Activated CD4-positive, CD25-positive, alpha-beta regulatory T cell treated with anti-CD3 and anti-CD28 coated beads, Interleukin-2, amount 50 U/mL, for 16 hours (primary cell): ENCODE measurements around the gene APEX2.
"Not testable (repeated sequence)": the region's sequence is repeated elsewhere in the genome, so short reads cannot be mapped to it uniquely, and the experiment has no call there.

ENCODE experiments used
- DNase-seq: peaks from one replicate; pipeline ENCODE4 v3.0.0-alpha.2; 2020; ENCODE audit warnings: low read depth, low spot score

The APEX2 gene, protein sequence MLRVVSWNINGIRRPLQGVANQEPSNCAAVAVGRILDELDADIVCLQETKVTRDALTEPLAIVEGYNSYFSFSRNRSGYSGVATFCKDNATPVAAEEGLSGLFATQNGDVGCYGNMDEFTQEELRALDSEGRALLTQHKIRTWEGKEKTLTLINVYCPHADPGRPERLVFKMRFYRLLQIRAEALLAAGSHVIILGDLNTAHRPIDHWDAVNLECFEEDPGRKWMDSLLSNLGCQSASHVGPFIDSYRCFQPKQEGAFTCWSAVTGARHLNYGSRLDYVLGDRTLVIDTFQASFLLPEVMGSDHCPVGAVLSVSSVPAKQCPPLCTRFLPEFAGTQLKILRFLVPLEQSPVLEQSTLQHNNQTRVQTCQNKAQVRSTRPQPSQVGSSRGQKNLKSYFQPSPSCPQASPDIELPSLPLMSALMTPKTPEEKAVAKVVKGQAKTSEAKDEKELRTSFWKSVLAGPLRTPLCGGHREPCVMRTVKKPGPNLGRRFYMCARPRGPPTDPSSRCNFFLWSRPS

DNA sequence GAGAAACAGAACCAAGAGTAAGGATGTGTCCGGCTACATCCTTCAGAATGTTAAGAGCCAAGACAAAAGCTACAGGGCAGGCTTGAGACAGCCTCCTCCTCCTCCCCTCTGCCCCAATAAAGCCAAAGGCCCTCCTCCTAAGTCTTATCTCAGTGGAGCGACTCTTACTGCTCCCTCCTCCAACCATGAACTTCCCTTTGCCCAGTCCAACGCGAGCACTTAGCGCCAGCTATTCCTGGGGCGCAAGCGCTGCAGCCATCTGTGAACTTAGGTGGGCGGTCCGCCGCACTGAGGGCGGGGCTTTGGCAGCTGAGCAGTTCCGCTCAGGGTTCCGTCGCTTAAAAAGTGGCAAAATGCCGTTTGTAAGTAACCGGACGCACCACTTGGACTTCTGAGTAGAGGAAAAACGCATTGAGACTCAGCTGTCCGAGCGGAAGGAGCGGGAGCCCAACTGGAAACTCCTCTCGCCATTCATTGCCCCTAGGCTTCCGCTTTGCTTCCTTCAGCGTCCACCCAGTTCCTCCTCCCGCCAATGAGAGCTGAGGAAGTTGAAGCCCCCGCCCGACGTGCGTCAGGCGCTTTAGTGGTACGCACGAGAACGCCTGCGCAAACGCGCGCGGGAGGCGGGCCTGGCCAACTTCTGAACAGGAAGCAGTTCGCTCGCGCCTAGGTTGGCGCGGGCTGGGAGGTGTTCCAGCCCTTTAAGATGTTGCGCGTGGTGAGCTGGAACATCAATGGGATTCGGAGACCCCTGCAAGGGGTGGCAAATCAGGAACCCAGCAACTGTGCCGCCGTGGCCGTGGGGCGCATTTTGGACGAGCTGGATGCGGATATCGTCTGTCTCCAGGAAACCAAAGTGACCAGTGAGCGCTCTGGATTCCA lies at the start of gene APEX2:
Gene APEX2 (plus strand): TSS at position 647 of the 882 bp plus-strand sequence. CDS start 60 bp downstream, at position 707.
- peak; percentile 75 for DNase-seq

- no peak for DNase-seq
Measured at GRCh38 chrX:54950730-54951375, 49.3 kb upstream of the APEX2 start.

DNA sequence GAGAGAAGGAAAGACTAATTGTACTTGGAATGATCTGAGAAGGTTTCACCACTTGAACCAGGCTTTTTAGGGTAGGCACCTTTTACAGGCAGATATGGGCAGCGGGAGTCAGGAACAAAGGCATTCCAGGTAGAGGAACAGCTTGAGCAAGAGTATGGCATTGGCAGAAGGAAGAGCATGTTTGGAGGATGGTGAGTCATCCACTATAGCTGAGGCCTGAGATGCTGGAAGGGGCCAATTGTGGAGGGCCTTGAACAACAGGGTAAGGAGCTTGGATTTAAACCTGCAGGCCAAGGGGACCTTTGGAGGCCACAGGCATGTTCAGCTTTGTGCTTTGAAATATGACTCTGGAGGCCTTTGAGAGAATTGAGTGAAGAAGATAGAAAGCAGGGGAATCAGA lies 38.4 kb upstream of the APEX2 start:
- DNase-seq: no peak

GRCh38 chrX:54964766-54965497 lies 35.2 kb upstream of the APEX2 start:
- DNase-seq: no peak

DNA sequence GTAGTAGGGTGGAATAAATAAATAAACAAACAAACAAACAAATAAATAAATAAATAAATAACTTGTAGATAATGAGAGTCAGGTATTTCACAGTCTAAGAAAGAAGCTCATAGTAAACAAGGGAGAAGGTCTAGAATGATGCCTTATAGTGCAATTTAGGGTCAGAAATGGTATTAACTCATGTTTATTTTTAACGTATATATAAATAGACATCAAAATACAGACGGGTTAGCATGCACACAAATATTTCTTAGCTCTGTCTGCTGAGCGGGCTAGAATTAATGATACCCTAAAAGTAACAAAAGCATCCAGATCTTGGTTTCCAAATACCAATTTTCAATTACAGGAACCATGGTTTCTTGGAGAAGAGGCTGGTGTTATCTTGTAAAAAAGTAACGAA lies 22.8 kb upstream of the APEX2 start:
- DNase-seq: no peak

- no peak for DNase-seq
Measured at GRCh38 chrX:54978448-54978847, 21.7 kb upstream of the APEX2 start.

DNA sequence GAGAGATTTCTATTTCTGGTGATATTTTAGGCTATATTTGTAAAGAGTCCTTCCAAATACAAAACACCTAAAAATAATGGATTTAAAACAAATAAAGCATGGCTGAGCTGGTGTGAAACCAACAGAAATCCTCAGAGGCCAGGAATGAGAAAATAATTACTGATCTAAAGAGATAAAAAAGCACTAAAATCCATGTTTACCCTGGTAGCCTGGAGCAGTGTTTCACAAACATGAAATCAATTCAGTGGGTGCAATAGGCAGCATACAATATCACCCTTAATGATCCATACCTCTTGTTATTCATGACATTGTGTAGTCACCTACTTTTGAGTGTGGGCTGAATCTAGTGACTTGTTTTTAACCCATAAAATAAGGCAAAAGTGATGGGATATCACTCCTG lies 20.7 kb upstream of the APEX2 start:
- DNase-seq: no peak

GRCh38 chrX:54980334-54980733 lies 19.8 kb upstream of the APEX2 start:
- DNase-seq: no peak

DNA sequence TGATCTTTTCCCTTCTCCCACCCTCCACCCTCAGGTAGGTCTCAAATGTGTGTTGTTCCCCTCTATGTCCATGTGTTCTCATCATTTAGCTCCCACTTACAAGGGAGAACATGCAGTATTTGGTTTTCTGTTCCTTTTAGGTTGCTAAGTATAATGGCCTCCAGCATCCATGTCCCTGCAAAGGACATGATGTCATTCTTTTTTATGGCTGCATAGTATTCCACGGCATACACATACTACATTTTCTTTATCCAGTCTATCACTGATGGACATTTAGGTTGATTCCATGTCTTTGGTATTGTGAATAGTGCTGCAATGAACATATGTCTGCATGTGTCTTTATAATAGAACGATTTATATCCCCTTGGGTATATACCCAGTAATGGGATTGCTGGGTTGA lies 16.9 kb upstream of the APEX2 start:
- DNase-seq: not testable (repeated sequence)

DNA sequence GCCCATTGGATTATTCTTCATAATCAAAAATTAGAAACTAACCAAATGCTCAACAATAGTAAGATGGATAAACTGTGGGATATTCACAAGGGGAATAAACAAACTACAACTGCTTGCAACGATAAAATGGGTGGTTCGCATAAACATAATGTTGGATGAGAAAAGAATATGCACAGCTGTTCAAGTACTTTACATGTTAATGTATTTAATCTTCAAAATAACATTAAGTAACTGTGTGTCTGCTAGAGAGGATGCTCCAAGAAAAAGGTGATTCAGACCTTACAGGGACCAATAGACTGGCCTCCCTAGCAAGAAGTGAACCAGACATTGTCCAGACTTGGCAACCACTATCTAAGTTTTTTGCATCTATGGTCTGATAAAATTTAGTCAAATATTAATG lies 8.5 kb upstream of the APEX2 start:
- no peak for DNase-seq

GRCh38 chrX:54992911-54993622 lies 7.1 kb upstream of the APEX2 start:
- DNase-seq: no peak

GRCh38 chrX:54994099-54994498 lies 6.1 kb upstream of the APEX2 start, which contains the start of gene PFKFB1:
Gene PFKFB1 (minus strand): TSS chrX:54994188. CDS start chrX:54994007, 181 bp downstream.
- DNase-seq: no peak

DNA sequence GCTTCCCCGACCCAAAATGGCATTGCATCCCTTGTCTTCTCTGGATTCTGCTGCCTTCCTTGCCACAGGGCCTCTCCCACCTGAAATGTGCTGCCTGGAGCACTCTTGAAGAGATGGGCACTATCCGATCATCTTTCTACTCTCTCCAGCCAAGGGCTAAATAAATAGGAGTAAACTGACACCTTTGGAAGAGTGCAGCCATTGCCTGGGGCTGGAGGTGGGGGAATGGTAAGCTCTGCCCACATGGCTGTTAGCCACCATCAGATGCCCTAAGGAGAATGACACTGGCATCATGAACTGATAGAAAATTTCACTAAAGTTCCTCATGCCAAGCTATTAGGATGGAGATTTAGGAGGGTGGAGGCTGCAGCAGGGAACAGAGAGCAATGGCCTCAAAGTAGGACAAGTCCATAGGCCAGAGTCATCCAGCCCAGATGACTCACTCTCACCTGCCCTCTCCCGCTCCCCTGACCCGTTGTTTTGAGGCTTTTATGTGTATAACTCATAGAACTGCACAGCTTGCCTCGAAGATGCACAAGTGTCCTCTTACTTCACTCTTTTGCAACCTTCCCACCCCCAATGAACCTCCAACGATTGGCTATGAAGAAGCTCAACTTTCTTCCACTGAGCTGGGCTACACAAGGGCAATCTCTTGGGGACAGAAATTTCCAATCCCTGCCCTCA lies 5.4 kb upstream of the APEX2 start:
- DNase-seq: no peak

DNA sequence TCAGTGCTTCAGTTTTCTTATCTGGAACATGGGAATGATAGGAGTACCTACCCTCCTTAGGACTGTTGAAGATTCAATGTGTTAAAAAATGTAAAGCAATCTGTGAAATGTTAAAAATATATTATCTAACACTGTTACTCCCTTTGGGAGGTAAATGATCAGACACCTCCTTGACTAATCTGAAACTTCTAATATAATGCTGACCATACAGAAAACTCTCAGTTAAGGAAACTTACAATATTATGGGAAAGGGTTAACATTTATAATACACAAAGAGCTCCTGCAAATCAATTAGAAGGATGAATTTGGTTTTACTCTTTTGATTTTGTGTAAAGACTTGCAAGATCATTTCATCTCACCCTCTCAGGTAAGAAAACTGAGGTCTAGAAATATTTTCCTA lies 4.5 kb upstream of the APEX2 start:
- no peak for DNase-seq

GRCh38 chrX:55004231-55004630 lies 4.1 kb downstream of the APEX2 start:
- no peak for DNase-seq

- no peak for DNase-seq
Measured at GRCh38 chrX:55005256-55005655, 5.1 kb downstream of the APEX2 start.

DNA sequence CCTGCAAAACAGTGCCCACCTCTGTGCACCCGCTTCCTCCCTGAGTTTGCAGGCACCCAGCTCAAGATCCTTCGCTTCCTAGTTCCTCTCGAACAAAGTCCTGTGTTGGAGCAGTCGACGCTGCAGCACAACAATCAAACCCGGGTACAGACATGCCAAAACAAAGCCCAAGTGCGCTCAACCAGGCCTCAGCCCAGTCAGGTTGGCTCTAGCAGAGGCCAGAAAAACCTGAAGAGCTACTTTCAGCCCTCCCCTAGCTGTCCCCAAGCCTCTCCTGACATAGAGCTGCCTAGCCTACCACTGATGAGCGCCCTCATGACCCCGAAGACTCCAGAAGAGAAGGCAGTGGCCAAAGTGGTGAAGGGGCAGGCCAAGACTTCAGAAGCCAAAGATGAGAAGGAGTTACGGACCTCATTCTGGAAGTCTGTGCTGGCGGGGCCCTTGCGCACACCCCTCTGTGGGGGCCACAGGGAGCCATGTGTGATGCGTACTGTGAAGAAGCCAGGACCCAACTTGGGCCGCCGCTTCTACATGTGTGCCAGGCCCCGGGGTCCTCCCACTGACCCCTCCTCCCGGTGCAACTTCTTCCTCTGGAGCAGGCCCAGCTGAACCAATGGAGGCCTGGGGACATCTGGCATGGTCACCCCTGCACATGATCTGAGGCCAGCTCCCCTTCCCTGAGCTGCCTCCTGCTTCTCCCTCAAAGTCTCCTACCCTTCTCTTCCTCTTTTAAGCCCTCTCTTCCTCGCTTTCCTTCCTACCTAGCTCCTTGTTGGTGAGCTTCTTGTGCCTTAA lies 6.9 kb downstream of the APEX2 start:
- DNase-seq: no peak

DNA sequence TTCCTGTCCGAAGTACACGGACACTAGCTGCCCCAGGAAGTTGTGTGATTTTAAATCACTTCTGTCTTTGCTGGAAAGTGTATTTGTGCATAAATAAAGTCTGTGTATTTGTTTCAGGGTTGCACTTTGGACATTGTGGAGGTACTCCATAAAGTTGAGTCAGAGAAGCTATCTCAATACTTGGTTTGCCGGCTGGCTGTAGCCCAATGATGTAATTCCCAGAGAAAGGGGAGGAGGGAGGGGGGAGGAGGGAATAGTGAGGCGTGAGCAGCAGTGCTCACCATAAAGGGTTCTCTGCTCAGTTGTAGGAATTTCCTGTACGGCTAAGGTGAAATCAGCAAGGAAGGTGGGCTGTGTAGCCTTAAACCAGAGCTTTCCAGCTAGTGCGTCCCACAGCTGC lies 7.5 kb downstream of the APEX2 start:
- DNase-seq: no peak
